Stimulated activated CD4-positive, alpha-beta T cell treated with anti-CD3 and anti-CD28 coated beads, Interleukin-2, amount 100 ng/mL, for 48 hours (primary cell): Measurements from ENCODE around the gene PLAAT5.

Source experiments
- DNase-seq, 2 donors: peaks; one replicate each; pipeline ENCODE4 v3.0.0-alpha.2; 2020

PLAAT5 gene

GRCh38 chr11:63511048-63511748, 20.2 kb upstream of the PLAAT5 start:
- DNase-seq: no peak

DNA sequence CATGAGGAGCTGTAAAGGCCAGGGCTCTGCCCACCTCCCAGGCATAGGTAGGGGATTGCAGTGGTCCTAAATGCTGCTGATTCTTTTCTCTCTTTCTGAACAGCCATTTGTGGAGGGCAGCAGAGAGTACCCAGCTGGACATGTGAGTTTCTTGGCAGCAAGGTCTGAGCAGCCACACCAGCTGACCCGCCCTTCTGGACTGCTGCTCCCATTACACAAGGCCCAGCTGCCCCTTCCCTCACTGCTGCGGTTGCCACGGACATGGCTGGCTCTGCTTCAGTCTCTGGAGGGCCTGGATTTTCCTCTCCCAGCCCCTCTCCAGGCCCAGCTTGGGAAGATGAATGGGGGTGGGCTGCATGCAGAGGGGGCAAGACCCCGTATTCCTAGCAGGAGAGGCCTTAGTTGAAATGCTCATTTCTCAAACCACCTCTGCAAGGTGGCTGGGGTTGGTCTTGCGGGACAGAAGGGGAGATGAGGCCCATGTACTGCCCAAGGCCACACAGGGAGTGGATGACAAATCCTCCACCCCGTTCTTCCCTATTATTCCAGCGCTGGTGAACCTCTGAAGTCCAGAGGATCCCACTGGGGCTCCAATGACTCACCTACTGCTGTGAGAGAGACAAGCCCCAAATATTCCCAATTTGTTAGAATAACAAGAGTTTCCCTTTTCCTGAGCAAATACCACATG, 19.5 kb upstream of the PLAAT5 start:
- DNase-seq: no peak

DNA sequence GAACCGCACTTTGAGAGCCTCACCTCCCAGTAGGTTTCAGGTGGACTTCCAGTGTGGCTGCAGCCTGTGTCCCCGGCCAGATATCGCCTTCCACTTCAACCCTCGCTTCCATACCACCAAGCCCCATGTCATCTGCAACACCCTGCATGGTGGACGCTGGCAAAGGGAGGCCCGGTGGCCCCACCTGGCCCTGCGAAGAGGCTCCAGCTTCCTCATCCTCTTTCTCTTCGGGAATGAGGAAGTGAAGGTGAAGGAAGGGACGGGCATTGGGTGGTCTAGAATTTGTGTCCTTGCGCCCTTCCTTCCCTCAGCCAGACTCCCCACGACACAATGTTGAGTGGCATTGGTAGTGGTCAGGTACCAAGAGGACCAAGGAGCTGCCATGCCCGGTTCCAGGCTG, 17.8 kb upstream of the PLAAT5 start:
- DNase-seq: no peak

- no peak for DNase-seq
These were observed 17.0 kb upstream of the PLAAT5 start for GRCh38 chr11:63508009-63508408.

- DNase-seq: no peak
These were observed 16.5 kb upstream of the PLAAT5 start for GRCh38 chr11:63507511-63507910.

GRCh38 chr11:63506876-63507275, 15.9 kb upstream of the PLAAT5 start:
- DNase-seq: no peak

GRCh38 chr11:63505857-63506528, 15.0 kb upstream of the PLAAT5 start, which contains the start of gene LGALS12:
LGALS12 (plus strand) TSS chr11:63506084; CDS start chr11:63506459, 375 bp downstream.
- DNase-seq: no peak

GRCh38 chr11:63504933-63505586, 14.1 kb upstream of the PLAAT5 start:
- no peak for DNase-seq

DNA sequence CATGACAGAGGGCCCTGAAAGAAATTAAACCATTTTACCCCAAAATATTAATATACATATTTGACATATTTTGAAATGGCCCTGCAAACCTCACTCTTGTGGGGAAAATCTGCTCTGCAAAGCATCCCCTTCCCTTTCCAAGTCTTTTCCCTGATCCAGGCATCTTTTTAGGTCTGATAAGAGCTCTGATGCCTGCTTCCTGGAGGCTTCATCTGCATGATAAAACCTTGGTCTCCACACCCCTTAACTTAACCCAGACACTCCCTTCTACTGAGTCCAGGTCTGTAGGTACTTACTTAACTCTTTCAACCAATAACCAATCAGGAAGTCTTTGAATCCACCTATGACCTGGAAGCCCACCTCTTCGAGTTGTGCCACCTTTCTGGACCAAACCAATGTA, 13.1 kb upstream of the PLAAT5 start:
- no peak for DNase-seq

- no peak for DNase-seq
These were observed 12.5 kb upstream of the PLAAT5 start for GRCh38 chr11:63503492-63503891.

- DNase-seq: no peak
These were observed 11.4 kb upstream of the PLAAT5 start for GRCh38 chr11:63502252-63502820.

GRCh38 chr11:63501236-63501635, 10.3 kb upstream of the PLAAT5 start:
- DNase-seq: no peak

DNA sequence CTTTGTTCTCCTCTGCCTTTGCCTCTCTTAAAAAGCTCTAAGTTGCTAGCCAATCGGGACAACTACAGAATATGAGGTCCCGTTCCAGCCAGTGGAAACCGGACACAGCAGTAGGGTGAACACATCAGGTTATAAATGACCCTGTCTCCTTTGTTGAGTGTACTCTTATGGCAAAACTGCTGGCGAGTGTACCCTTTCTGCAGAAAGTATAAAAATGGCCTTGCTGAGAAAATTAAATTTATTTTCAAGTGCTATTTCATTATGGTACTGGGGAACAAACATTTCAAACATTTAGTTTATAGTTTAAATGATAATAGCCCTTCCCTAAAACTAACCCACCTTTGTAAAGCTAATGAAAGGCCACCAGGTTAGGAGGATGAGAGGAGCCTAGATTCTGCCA, 8.9 kb upstream of the PLAAT5 start:
- no peak for DNase-seq

- DNase-seq: no peak
These were observed 4.0 kb upstream of the PLAAT5 start for GRCh38 chr11:63494975-63495374.

GRCh38 chr11:63493127-63493526, 2.2 kb upstream of the PLAAT5 start:
- DNase-seq: no peak

DNA sequence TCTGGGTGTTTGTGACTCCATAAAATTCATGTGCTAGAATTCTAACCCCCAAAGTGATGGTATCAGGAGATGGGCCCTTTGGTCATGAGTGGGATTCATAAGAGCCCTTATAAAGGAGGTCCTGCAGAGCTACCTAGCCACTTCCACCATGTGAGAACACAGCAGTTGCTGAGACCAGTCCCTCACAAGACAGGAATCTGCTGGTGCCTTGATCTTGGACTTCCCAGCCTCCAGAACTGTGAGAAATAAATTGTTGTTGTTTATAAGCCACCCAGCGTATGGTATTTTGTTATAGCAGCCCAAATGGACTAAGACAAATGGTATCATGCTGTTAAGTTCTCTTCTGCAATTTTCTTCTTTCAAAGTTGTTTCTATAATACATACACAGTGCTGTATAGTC, 1.5 kb upstream of the PLAAT5 start:
- DNase-seq: no peak

DNA sequence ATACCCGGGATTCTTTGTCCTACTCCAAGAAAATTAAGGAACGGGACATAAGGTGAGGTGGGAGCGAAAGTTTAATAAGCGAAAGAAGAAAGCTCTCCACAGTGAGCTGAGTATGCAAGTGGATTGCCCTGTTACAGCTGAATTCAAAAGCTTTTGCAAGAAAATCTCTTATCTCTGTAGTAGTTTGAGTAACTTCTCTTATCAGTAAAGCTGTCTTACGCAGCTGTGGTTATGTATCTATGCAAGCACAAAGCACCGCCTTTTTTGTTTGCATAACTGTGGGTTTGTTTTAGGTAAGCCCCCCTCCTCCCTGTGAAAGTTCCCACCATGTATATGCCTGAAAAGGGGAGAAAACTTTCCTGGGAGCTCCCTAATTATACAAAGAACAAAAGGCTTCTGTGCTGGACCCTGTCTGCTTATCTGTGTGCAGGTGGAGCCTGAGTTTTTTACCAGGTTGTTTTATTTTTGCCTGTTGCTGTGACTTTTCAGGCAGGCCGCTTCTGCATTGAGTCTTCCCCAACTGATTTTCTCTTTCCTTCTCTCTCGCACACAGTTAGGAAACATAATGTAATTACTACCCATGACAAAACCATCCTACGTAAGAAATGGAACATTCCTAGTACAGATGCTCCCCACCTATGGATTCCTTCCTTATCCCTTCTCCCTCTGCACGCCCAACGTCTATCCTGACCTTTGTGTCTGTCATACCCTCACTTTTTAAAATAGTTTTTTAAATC, 837 bp upstream of the PLAAT5 start:
- no peak for DNase-seq

GRCh38 chr11:63491240-63491587, 247 bp upstream of the PLAAT5 start:
- no peak for DNase-seq

DNA sequence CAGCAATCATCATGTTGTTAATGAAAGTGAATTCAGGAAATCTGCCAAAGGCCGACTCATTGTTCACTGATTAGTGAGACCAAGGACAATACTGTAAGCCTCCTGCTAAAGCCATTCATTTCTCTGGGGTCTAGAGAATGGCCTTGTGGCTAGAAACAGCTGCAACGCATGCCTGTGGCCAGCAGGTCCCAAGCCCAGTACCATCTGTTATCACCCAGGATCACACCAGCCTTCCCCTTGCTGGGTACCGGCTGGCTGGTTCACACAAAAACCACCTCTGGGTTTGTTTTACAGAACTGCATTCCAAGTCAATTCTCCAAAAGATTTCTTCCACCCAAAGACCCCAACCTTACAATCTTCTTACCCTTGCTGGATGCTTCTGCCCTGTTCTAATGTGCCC, 1.1 kb downstream of the PLAAT5 start:
- no peak for DNase-seq

GRCh38 chr11:63488789-63489188, 2.2 kb downstream of the PLAAT5 start:
- DNase-seq: no peak

DNA sequence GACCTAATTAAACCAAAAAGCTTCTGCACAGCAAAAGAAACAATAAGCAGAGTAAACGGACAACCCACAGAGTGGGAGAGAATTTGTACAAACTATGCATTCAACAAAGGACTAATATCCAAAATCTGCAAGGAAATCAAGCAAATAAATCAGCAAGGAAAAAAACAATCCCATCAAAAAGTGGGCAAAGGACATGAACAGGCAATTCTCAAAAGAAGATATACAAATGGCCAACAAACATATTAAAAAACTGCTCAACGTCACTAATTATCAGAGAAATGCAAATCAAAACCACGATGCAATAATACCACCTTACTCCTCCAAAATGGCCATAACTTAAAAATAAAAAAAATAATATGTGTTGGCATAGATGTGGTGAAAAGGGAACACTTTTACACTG, 5.2 kb downstream of the PLAAT5 start:
- no peak for DNase-seq

DNA sequence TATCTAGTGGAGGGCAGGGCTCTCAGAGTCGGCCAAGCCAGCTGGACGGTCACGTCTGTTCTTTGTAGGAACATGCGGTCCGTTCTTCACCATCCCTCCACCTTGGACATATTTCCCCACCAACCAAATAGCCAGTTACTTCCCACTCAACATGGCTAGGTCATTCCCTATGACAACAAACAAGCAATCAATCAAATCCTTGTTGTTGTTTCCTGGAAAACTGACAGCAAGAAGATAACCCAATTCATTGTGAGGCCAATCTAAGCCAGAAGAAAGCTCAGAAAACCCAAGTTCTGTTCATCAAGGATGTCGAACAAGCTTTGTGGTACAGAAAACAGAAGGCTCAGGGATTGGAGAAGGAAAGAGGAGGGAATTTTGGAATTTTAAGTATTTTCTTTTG, 10.9 kb downstream of the PLAAT5 start:
- DNase-seq: no peak

GRCh38 chr11:63478896-63479295, 12.1 kb downstream of the PLAAT5 start:
- peak; percentile 15 to 16 for DNase-seq
